Fibroblast of skin of back (primary cell): ENCODE results near the gene LAYN.
A peak's percentile ranks its signal among the peaks of the same experiment; 100 is the strongest.

Experiments used
- DNase-seq: peaks from one replicate; pipeline ENCODE4 v3.0.0-alpha.2; 2013

Gene LAYN

GRCh38 chr11:111562692-111563389 lies 22.3 kb downstream of the LAYN start:
- no peak for DNase-seq

- peak; percentile 73 for DNase-seq
Observed at GRCh38 chr11:111565114-111565720, 24.7 kb downstream of the LAYN start.

GRCh38 chr11:111566324-111566723 lies 25.8 kb downstream of the LAYN start:
- no peak for DNase-seq

GRCh38 chr11:111569476-111569875 lies 29.0 kb downstream of the LAYN start:
- DNase-seq = peak; percentile 57

GRCh38 chr11:111570796-111571195 lies 30.3 kb downstream of the LAYN start:
- no peak for DNase-seq

- no peak for DNase-seq
Observed at GRCh38 chr11:111571829-111572501, 31.4 kb downstream of the LAYN start.

- DNase-seq = no peak
Observed at GRCh38 chr11:111572581-111572980, 32.1 kb downstream of the LAYN start.

GRCh38 chr11:111573821-111574249 lies 33.3 kb downstream of the LAYN start:
- DNase-seq = no peak

- no peak for DNase-seq
Observed at GRCh38 chr11:111574373-111575225, 34.1 kb downstream of the LAYN start.

- DNase-seq = no peak
Observed at GRCh38 chr11:111575740-111576139, 35.2 kb downstream of the LAYN start.

GRCh38 chr11:111577821-111578220 lies 37.3 kb downstream of the LAYN start:
- no peak for DNase-seq

- DNase-seq = no peak
Observed at GRCh38 chr11:111581341-111581740, 40.8 kb downstream of the LAYN start.

GRCh38 chr11:111582163-111582562 lies 41.6 kb downstream of the LAYN start:
- DNase-seq = no peak

GRCh38 chr11:111582881-111583280 lies 42.4 kb downstream of the LAYN start:
- no peak for DNase-seq

GRCh38 chr11:111585371-111585770 lies 44.9 kb downstream of the LAYN start:
- DNase-seq = peak; percentile 87

- peak; percentile 50 for DNase-seq
Observed at GRCh38 chr11:111586388-111586831, 45.9 kb downstream of the LAYN start.

GRCh38 chr11:111589114-111589513 lies 48.6 kb downstream of the LAYN start:
- no peak for DNase-seq

GRCh38 chr11:111589886-111590499 lies 49.5 kb downstream of the LAYN start:
- no peak for DNase-seq

- DNase-seq = no peak
Observed at GRCh38 chr11:111591187-111591960, 50.9 kb downstream of the LAYN start.

- DNase-seq = no peak
Observed at GRCh38 chr11:111592491-111592890, 52.0 kb downstream of the LAYN start.

GRCh38 chr11:111596319-111596718 lies 55.8 kb downstream of the LAYN start:
- DNase-seq = no peak

- DNase-seq = no peak
Observed at GRCh38 chr11:111598148-111598547, 57.6 kb downstream of the LAYN start.
